NCI-H2029 (cell line): ENCODE data around the gene NCOA5.

Source experiments
- DNase-seq: peaks from one replicate; lab custom pipeline; 2025; lab: John Stamatoyannopoulos, UW

The NCOA5 gene

DNA sequence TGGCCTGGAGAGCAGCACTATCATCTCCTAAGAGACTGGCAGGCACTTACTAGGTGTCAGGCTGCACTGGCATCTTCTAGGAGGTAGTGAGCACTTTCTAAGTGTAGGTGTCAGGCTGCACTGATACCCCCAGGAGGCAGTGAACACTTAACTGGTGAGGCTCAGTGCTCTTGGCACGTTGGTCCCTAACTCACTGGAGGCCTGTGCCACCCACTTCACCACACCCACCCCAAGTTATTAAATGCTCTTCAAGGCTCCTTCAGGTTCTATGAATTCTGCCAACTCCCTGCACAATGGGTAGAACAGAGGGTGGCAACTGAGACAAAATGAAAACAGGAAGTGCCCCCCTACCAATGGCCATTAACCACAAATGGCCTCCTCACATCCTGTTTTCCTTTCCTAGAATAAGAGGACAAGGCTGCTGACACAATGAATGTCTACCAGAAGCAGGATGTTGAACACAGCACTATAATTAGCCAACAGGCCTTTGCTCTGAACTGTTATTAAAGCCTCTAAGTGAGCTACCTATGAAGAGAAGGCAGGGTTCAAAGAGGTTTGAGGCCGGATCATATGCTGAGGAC lies 29.4 kb downstream of the NCOA5 start:
- peak; percentile 71 for DNase-seq

DNA sequence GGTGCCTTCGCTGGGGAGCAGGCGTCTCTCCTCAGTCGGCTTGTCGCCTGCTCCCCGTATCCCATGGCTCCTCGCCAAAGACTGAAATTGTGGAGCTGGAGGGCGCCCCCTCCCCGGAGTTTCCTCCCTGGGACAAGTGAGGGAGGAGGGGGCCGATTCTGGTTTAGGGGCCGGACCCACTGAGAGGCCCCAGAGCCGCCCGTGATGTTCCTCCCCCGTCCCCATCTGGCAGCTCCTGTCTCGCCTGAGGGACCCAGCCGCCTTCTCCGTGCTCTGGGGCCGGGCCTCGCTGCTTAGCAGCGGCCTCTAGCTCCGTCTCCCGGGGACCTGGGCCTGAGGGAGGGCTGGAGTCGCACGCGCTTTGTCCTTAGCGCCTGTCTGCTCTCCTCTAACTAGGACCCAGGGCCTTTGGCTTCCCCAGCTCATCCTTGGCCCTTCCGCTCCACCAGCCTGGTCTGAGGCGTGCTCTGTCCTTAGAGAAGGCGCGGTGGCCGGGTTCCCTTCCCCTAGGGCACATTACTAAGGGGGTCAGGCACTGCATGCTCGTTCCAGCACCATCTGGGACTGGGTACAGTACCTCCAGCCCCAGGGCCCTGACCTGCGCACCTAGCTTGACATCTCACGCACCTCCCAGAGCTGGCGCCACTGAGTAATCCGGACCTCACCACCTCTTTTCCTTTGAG lies 31.0 kb downstream of the NCOA5 start:
- no peak for DNase-seq

DNA sequence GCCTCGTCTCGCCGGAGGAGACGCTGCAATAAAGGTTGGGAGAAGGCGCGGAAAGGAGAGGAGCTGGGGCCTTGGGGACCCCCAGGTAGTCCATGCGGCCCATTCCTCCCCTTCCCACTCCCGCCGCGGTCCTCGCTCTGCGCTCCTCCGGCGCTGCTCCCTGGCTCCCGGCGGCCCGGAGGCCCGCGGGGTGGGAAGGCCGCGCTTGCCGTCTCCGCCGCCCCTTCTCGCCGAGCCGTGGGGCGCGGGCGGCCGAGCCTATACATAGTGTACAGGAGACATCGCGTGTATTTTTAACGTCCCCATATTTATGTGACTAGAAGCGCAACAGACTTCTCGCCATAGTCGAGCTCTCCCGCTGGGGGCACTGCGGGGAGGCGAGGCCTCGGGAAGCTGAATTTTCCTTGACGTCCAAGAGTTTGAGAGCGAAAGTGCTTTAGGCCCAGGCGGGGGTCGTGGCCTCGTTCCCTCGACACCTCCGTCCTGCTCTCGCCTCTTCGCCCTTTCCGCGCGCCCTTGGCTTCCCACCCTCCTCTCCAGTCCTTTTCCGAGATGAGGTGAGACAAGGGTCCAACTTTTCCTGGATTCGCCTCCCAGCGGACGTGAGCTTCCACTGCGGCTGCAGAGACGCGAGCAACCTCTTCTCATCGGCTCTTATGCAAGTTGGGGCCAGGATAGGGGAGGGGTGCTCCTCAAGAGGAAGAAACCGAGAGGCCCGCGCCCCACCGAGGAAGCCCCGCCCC lies 31.7 kb downstream of the NCOA5 start:
- DNase-seq: no peak

DNA sequence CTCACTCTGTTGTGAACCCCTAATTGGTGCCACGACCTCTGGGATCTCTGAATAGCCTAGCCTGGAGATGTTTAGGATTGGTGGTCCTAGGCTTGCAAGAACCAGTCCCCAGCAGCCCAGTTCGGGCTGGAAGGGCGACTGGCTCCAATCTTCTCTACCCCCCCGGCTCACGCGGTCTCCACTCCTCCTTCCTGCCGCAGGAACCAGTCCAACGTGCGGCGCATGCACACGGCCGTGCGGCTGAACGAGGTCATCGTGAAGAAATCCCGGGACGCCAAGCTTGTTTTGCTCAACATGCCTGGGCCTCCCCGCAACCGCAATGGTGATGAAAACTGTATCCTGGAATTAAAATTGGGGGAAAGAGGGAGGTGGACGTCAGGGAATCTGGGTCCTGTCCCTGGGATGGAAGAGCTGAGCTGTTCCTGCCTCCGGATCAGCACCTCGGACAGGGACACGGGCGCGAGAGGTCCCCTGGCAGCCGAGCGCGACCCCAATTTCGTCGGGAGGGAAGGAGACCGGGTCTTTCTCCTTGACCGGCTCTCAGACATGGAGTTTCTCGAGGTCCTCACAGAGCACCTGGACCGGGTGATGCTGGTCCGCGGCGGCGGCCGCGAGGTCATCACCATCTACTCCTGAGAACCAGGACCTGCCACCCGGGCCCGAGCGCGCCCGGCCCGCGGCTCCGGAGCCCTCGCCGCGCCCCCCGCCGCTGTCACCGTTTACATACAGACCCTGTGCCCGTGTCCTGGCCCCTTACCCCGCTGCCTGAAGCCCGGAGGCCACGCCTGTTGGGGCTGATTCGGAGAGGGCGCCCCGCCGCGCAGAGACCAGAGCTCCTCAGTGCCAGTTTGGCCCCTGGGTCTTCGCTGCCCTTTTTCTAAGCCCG lies 32.5 kb downstream of the NCOA5 start:
- DNase-seq: no peak

DNA sequence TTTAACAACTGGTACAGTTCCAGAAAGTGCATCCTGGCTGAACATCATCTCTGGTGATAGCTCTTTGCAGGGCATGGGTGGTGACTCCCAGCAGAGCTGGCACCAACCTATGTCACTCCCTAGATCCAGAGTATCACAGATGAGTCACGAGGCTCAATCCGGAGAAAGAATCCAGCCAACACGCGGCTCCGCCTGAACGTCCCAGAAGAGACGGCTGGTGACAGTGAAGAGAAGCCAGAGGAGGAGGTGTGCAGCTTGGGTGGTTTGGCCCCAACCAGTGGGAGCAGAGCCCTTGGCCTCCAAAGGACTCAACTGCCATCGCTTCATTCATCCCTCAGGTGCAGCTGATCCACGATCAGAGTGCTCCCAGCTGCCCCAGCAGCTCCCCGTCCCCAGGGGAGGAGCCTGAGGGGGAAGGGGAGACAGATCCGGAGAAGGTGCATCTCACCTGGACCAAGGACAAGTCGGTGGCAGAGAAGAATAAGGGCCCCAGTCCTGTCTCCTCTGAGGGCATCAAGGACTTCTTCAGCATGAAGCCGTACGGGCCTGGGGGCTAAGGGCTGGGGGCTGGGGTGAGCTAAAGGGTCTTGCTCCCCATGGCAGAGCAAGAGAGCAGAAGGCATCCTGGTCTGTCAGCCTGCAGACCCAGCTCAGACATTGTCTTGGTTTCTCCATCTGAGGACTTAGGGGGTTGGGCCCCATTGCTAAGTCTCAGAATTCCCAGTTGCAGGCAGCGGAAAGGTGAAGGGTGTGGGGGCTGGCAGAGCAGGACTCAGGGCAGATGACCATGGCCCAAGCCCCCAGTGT lies 33.5 kb downstream of the NCOA5 start:
- no peak for DNase-seq

DNA sequence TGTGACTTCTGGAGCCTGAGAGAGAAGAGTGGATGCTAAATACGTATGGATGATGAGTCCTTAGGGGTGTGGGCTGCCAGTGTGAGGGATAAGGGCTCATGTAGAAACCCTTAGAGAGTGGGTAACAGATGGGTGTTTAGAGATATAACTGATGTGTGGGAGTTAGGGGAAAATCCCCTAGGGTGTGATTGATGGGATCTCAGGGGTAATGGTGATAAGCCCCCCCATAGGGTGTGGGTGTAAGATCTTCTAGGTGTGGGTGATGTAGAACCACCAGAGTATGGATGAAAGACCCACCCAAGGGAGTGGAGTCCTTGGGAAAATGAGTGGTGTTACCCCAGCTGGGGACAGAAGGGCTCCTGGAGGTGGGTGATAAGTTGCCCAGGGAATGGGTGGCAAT lies 34.5 kb downstream of the NCOA5 start:
- no peak for DNase-seq

DNA sequence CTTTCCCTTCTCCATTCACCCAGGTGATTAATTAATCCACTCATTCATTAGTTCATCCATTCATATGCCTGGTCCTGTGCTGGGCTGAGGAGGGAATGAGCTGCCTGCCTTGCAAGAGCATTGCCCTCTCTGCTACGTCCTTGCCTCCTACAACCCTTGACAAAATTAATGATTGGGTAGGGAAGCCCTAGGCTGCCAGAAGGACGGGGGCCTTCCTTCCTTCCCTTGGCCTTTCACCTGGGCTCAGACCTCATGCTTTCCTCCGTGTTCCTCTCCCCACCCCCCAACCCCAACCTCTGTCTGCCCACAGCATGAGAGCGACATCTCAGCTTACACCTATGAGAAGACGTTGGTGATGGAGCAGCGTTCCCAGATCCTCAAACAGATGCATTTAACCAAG lies 35.2 kb downstream of the NCOA5 start:
- DNase-seq: no peak

DNA sequence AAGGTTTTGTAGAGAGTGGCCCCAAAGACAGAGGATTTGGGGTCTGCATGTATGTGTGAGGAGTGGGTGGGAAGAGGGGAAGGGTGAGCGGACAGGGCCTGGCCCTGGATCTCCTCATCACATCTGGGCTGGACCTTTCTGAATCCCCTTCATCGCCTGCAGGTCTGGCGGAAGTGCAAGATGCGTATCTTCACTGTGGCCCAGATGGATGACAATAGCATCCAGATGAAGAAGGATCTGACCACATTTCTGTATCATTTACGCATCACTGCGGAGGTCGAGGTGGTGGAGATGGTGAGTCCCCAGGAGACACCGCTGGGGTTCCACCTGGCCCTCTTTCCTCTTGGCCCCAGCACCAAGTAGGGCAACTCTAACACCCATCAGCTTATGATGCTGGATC lies 36.3 kb downstream of the NCOA5 start:
- no peak for DNase-seq

DNA sequence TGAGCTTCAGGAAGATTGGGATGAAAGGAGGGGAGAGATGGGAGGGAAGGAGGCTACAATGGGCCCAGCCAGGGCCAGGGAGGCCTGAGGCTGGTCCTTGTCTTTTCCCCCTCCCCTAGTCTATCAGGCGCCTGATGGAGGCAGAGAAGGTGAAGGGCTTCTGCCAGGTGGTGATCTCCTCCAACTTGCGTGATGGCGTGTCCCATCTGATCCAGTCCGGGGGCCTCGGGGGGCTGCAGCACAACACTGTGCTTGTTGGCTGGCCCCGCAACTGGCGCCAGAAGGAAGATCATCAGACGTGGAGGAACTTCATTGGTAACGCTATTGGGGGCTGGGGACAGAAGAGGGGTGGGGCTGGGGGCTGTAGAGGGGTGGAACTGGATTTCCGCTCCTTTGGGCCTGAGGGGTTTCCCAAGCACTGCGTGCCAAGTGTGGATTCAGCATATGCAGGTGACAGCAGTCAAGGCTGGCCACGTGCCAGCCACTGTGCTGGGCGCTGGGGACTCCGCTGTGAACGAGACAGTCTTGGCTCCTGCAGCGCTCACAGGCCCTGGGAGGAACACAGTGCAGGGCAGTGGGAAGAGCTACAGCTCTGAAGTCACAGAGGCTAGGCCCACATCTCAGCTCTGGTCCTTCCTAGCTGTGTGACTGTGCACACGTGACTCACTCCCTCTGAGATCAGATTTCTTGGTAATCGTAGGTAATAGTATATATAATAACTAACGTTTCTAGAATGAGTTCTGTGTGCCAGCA lies 38.0 kb downstream of the NCOA5 start:
- peak; percentile 36 for DNase-seq

DNA sequence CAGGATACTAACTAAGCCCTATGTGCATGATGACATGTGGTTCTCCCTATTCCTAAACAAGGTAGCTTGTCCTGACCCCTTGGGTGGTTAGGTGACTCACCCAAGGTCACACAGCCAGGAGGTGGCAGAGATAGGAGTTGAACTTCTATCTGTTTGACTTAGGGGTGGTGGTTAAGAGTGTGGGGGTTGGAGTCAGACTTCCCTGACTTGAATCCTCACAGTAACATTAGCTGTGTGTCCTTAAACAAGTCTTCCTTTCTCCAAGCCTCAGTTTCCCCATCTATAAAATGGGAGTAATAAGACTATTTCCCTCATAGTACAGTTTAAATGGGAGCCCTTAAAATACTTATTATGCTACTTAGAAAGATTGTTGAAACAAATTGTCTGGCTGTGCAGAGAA lies 38.9 kb downstream of the NCOA5 start:
- DNase-seq: no peak

DNA sequence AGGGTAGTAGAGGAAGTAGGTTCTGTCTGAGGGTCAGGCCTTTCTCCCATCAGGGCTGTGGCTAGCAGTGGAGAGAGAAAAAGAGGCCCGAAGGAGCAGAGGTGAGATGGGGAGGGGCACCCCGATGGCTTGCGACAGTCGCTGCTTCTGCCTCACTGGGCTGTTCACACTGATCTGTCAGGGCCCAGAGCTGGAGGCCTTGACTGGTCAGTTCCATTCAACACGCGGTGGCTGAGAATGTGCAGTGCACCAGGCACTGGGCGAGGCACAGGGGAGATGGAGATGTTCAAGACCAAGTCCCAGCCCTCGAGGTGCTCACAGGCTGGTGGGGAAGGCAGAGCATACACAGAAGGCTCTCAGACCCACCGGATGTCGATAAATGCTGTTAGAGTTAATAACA lies 39.3 kb downstream of the NCOA5 start:
- DNase-seq: no peak

DNA sequence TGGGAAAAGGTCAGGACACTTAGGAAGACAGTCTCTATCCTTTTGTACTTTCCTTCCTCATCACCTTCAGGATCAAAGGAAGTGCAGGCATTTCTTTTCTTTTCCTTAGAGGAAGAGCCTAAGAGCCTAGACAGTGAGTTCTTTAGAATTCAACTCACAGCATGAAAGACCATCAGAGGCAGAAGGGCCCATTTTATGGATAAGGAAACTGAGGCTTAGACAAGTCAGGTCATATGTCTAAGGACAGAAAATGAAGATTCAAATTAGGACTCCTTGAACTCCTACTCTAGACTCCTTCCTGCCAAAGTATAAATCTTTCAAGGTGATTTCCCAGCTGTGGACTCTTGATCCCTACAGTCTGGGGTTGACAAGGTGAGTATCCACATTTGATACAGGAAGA lies 39.9 kb downstream of the NCOA5 start:
- DNase-seq: no peak

DNA sequence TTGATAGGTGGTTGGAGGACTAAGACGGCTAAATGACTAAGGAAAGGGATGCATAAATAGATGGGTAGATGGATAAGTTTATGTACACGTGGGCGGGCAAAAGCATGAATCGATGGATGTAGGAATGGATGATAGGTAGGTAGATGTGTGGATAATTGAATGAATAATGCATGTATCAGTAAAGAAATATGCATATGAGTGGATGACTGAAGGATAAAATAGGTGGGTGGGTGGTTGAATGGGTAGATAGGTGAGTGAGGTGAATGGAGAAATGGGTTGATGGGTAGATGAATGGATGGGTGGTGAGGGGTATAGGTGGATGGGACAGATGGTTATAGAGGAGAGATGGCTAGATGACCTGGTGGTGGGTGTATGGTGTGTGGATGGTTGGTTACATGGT lies 40.6 kb downstream of the NCOA5 start:
- no peak for DNase-seq

DNA sequence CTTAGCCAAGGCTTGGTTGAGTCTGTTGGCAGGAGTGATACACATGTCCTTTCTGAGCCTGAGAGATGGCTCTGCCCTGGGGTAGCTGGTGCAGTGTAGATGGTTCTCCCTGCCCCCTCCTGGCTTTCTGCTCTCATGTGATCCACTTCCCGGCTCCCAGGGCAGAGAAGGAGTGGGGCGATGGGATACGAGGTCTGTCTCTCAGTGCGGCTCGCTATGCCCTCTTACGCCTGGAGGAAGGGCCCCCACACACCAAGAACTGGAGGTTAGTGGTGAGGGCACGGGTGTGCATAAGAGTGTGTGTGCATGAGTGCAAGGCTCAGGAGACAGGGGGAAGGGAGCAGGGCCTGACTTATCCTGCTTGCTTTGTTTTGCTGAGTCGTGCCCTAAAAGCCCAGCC lies 41.9 kb downstream of the NCOA5 start:
- DNase-seq: no peak

DNA sequence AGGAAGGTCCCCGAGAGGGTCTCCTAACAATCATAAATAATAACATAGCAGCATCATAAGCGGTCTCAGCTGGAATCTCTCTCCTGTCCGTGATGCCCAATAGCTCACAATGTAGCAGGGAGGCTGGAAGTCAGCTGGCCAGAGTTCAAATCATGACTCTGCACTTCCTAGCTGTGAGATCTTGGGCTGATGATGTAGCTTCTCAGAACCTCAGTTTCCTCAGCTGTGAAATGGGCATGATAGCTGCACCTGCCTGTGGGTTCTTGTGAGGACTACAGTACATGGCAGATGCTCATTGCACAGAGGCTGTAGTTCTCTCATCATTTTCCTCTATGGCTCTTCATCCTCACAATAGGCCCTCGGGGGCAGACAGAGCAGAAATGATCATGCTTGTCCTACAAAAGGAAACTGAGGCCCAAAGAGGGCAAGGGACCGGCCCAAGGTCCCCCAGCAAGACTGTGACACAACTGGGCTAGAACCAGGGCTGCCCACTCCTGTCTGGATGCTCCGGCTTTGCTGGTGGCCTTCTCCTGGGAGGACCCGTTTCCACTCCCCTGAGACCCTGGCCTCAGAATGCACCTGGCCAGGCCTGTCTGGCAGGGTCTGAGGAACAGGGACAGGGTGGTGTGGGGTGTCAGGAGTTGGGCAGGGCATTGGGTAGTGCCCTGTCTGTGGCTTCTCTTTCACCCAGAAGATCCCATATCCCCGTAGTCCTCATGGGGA lies 43.0 kb downstream of the NCOA5 start:
- DNase-seq: no peak

DNA sequence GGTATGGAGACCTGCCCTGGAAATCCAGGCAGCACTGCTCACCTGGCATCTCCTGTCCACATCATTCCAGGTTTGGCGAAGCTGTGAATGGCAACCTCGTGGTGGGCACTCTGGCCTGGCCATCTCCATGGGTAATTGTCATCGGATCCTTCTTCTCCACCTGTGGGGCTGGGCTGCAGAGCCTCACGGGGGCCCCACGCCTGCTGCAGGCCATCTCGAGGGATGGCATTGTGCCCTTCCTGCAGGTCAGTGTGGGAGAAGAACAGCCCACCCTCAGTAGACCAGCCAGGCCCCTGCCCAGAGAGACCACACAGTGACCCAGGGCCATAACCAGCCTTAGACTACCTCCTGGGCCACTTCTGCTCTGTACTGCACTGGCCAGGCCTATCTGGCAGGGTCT lies 44.9 kb downstream of the NCOA5 start:
- DNase-seq: no peak

DNA sequence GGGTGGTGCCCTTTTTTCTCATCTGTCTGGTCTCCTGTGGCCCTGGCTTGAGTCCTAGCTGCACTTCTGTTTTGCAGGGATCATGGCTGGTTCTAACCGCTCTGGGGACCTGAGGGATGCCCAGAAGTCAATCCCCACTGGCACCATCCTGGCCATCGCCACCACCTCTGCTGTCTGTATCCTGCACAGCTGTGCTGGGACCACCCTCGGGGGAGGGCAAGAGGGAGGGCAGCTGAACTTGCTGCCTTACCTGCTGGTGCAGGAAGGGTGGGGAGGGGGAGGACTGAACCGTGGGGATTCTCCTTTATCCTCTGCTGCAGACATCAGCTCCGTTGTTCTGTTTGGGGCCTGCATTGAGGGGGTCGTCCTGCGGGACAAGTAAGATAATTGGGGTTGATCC lies 46.2 kb downstream of the NCOA5 start:
- DNase-seq: no peak

DNA sequence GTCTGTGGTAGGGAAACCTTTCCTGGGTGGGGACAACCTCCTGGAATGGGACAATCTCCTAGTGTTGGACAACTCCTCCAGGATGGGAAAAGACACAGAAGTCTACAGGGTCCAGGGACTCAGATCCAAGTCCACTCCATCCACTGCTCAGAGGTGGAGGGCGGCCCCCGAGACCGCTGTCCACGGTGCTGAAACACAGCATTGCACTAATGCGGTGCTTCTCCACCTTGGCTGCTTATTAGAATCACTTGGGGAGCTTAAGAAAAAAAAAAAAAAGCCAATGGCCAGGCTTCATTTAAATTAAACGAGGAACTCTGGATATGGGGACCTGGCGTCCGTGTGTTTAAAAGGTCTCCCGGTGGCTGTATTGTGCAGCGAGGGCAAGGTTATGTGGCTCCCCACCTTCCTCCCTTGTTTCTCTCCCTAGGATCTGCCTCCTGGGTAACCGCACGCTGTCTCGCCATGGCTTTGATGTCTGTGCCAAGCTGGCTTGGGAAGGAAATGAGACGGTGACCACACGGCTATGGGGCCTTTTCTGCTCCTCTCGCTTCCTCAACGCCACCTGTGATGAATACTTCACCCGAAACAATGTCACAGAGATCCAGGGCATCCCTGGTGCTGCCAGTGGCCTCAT lies 48.7 kb downstream of the NCOA5 start:
- no peak for DNase-seq

DNA sequence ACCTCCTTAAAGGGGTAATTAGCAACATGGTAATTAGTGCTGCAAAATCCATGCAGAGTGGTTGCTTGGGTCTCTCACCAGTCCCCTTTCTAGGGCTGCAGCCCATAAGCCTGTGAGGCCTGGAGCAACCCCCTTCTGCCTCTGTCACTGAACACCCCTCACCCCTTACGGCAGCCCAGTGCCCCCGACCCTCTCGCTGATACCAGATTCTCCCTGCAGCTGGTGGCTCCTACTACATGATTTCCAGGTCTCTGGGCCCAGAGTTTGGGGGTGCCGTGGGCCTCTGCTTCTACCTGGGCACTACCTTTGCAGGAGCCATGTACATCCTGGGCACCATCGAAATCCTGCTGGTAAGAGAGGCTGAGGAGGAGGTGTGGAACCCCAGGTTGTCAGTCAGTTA lies 52.7 kb downstream of the NCOA5 start:
- no peak for DNase-seq

DNA sequence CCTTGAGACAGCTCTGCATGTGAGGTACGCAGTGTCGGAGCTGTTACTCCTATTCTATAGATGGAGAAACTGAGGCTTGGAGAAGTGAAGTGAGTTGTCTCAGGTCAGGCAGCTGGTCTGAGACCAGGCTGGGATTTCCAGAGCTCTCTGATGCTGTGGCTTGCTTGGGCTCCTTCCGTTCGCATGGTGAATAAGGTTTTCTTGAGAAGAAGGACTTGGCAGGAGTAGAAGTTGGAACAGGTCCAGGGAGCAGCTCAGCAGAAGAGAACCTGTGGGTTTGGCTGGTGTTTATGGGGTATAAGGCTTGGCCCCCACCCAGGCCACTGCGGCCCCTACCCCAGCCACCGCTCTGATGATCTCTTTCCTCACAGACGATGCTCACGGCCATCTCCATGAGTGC lies 53.4 kb downstream of the NCOA5 start:
- DNase-seq: no peak
